ENCODE measurements around the gene SLC2A1. TPM values are rescaled to one million over a fixed set of nuclear protein-coding genes. Genes with fewer than 3 reads are reported as not detected.

The SLC2A1 gene
- total RNA-seq = 1,197 and 1,905 TPM in 2 replicates

DNA sequence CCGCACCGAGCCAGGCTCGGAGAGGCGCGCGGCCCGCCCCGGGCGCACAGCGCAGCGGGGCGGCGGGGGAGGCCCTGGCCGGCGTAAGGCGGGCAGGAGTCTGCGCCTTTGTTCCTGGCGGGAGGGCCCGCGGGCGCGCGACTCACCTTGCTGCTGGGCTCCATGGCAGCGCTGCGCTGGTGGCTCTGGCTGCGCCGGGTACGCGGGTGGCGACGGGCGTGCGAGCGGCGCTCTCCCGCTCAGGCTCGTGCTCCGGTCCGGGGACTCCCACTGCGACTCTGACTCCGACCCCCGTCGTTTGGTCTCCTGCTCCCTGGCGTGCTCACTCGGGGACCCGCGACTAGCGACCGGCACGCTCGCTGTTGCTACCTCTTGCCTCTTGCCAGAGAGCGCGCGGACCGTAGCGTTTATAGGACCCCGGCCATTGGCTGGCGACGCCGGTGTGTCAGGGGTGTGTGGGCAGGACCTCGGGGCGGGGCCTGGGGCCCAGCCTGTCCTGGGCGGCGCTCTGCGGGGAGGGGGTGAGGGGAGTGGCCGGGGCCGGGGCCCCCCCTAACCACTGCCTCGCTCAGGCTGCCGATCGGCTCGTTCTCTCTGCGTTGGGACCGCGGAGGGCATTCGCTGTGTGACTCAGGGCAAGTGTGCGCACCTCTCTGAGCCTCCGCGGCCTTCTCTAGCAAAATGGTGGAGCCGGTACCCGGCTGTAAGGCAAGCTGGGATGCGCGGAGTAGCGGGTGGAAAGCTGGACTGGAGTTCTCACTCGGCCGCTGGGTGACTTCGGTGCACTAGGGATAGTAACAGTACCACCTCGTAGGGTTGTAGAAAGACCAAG lies at the start of gene SLC2A1:
Gene SLC2A1 (minus strand): TSS at position 381 of the 832 bp plus-strand sequence. CDS start 217 bp downstream, at position 164.
- DNase-seq (ENCODE audit: low read depth) (peak; percentile 85), FAIRE-seq (no peak)
- Histone ChIP-seq H3K36me3 (ENCODE audit: control insufficient read depth, insufficient read depth, low read length) (peaks cover 25% of the 10 kb centered on the region), H3K4me3 (ENCODE audit: low read depth, low read length) (peak within 1 kb of the TSS; percentile 86), H3K27me3 (ENCODE audit: control insufficient read depth, insufficient read depth, low read length) (no peaks in the 10 kb centered on the region)
- TF ChIP-seq, protein P1, sequence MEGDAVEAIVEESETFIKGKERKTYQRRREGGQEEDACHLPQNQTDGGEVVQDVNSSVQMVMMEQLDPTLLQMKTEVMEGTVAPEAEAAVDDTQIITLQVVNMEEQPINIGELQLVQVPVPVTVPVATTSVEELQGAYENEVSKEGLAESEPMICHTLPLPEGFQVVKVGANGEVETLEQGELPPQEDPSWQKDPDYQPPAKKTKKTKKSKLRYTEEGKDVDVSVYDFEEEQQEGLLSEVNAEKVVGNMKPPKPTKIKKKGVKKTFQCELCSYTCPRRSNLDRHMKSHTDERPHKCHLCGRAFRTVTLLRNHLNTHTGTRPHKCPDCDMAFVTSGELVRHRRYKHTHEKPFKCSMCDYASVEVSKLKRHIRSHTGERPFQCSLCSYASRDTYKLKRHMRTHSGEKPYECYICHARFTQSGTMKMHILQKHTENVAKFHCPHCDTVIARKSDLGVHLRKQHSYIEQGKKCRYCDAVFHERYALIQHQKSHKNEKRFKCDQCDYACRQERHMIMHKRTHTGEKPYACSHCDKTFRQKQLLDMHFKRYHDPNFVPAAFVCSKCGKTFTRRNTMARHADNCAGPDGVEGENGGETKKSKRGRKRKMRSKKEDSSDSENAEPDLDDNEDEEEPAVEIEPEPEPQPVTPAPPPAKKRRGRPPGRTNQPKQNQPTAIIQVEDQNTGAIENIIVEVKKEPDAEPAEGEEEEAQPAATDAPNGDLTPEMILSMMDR (IDR thresholded peaks at IDR 0.05; ENCODE audit: insufficient read depth, low read length, severe bottlenecking) = no peak

DNA sequence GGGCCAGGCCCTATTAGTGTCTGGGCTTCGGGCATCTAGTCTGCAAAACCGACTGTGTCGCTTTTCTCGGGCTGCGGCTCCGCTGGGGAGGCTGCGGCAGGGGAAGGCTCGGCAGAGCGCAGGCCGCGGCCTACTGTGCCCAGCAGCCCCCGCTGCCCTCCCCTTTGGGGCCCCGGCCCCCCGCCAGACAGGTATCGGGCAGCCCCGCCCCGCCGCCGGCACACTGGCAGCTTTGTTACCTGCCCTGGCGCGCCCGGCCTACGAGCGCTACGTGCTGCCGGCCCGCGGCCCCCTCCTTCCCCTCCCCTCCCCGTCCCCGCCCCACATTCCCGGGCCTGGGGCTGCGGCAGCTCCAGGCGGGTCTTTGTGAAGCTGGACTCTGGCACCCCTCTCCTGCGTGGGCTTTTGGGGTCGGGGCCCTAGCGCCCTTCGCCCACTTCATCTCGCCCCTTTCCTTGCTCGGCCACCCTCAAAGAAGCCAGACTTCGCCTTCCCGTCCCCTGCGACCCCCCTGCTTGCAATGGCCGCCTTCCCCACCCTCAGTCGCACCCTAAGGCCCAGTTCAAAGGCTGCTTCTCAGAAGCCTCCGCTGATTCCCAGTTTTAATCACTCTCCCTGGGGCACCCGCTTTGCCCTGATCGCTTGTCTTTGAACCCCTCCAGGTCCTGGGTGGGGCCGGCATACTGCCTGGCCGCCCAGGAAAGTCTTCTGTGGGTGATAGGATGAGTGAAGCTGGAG lies 48.9 kb upstream of the SLC2A1 start:
- TF ChIP-seq, protein P1 (IDR thresholded peaks at IDR 0.05; ENCODE audit: insufficient read depth, low read length, severe bottlenecking) = no peak
- no peaks in the 10 kb centered on the region for H3K27me3 ChIP-seq (ENCODE audit: control insufficient read depth, insufficient read depth, low read length)
- FAIRE-seq = no peak
- DNase-seq (ENCODE audit: low read depth) = peak; percentile 34
- H3K4me3 ChIP-seq (ENCODE audit: low read depth, low read length) = peak overlapping the region; percentile 14
- H3K36me3 ChIP-seq (ENCODE audit: control insufficient read depth, insufficient read depth, low read length) = no peaks in the 10 kb centered on the region

DNA sequence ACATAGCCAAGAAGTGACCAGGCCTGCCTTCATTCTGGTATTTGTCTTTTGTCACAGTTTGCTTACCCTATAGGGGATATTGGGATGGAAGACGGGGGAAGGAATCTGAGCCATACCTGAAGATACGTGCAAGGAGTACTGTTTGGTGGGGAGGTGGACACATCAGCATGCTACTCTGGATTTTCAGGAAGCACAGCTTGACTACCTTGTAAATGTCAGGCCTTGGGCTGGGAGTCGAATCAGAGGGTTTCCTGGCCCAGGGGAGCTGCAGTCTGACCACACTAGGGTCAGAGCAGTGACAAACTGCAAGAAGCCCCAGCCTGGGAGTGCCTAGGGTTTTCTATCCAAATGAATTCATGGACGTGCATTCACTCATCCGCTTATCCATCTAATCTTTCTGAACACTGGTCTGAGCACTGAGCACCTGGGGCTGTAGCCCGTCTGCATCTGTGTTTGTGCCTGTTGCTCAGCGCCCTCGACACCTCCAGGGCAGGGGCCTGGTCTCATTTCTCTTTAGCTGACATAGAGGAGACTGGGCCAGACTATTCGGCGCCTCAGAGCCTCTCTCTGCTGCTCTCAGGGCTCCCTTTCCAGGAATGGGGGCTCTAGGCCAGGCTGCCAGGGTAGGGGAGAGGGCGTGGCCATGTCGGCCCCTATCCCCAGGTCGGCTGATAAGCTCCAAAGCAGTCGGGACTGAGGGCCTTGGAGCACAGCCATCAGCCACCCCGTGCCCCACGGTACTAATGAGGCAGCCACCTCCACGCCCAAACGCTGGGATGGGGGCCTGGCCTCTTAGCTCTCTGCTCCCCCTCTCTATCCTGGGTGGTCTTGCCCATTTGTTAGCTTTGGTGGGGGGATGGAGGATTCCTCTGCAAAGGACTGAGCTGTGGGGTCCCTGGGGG lies 47.0 kb upstream of the SLC2A1 start:
- TF ChIP-seq, protein P1 (IDR thresholded peaks at IDR 0.05; ENCODE audit: insufficient read depth, low read length, severe bottlenecking) = no peak
- H3K4me3 ChIP-seq (ENCODE audit: low read depth, low read length) = no peak overlapping the region
- H3K36me3 ChIP-seq (ENCODE audit: control insufficient read depth, insufficient read depth, low read length) = no peaks in the 10 kb centered on the region
- FAIRE-seq = no peak
- no peak for DNase-seq (ENCODE audit: low read depth)
- H3K27me3 ChIP-seq (ENCODE audit: control insufficient read depth, insufficient read depth, low read length) = no peaks in the 10 kb centered on the region

DNA sequence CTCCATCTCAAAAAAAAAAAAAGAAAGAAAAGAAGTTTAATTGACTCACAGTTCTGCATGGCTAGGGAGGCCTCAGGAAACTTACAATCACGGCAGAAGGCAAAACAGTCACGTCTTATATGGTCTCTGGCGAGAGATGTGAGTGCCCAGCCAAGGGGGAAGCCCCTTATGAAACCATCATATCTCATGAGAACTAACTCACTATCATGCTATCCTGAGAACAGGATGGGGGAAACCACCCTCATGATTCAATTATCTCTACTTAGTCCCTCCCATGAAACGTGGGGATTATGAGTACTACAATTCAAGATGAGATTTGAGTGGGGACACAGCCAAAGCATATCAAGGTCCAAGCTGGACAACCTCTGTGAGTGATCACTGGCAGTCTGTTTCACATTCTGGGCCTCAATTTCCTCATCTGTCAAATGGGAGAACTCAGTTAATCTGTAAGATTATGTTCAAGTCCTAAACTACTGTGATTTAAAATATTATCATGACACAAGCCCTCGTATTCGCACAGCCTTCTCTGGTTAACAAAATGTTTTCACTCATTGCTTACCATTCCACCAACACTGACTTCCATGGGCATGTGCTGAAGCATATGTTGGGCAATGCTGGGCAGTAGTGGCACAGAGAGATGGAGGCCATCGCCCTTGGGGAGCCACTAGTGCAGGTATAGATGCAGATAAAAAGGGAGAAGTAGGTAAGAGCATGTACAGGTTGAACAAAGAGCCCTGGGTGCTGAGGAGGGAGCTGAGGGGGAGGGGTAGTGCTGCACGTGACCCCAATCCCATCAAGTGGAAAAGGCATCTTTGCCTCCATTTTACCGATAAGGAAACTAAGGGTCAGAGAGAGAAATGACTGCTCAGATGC lies 46.2 kb upstream of the SLC2A1 start:
- no peak for FAIRE-seq
- Histone ChIP-seq H3K27me3 (ENCODE audit: control insufficient read depth, insufficient read depth, low read length) (no peaks in the 10 kb centered on the region), H3K4me3 (ENCODE audit: low read depth, low read length) (no peak overlapping the region), H3K36me3 (ENCODE audit: control insufficient read depth, insufficient read depth, low read length) (no peaks in the 10 kb centered on the region)
- TF ChIP-seq, protein P1 (IDR thresholded peaks at IDR 0.05; ENCODE audit: insufficient read depth, low read length, severe bottlenecking) = no peak
- DNase-seq (ENCODE audit: low read depth) = no peak

DNA sequence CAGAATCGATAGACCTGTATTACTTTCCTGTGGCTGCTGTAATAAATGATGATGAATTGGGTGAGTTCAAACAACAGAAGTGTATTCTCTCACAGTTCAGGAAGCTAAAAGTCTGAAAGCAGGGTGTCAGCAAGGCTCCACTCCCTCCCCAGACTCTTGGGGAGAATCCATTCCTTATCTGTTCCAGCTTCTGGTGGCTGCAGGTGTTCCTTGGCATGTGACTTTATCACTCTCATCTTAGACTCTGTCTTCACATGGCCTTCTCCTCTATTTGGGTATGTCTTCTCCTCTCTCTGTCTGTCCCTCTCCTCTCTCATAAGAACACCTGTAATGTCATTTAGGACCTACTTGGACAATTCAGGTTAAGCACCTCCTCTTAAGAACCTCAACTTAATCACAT lies 44.1 kb upstream of the SLC2A1 start:
- no peaks in the 10 kb centered on the region for H3K36me3 ChIP-seq (ENCODE audit: control insufficient read depth, insufficient read depth, low read length)
- DNase-seq (ENCODE audit: low read depth) = no peak
- no peaks in the 10 kb centered on the region for H3K27me3 ChIP-seq (ENCODE audit: control insufficient read depth, insufficient read depth, low read length)
- no peak overlapping the region for H3K4me3 ChIP-seq (ENCODE audit: low read depth, low read length)
- TF ChIP-seq, protein P1 (IDR thresholded peaks at IDR 0.05; ENCODE audit: insufficient read depth, low read length, severe bottlenecking) = no peak
- FAIRE-seq = no peak
